ENCODE data around the gene CCND2.

GRCh38 chr12:4293966-4294505 is 20.5 kb downstream of the CCND2 start:
- TF ChIP-seq CTCF (conservative IDR thresholded peaks at IDR 0.05; ENCODE audit: low read depth in 2 of 2) (no peak), EZH2phosphoT487 (IDR thresholded peaks at IDR 0.05; ENCODE audit: unreplicated experiment) (no peak), EZH2 (IDR thresholded peaks at IDR 0.05; ENCODE audit: low read depth, unreplicated experiment) (no peak), NANOG (IDR thresholded peaks at IDR 0.05; ENCODE audit: borderline replicate concordance) (no peak), STAT1 (IDR thresholded peaks at IDR 0.05; ENCODE audit: unreplicated experiment) (no peak), ZNF462 (CRISPR knock-in tag; IDR thresholded peaks at IDR 0.05) (no peak), POLR2AphosphoS5 (IDR thresholded peaks at IDR 0.05; ENCODE audit: low read depth) (no peak), REST (IDR thresholded peaks at IDR 0.05; ENCODE audit: unreplicated experiment) (no peak)
